ENCODE results near the gene CEP290. TPM values are rescaled to one million over a fixed set of nuclear protein-coding genes. Genes with fewer than 3 reads are reported as not detected.
A peak's percentile ranks its signal among the peaks of the same experiment; 100 is the strongest.

CEP290 gene
- total and polyA plus RNA-seq, 9 donors, result 8.6 to 15.4 (median 12.9) TPM

- no peaks in the 10 kb centered on the region for H3K27me3 ChIP-seq (ENCODE audit: control insufficient read depth, insufficient read depth, low read length)
- no peaks in the 10 kb centered on the region for H3K4me1 ChIP-seq (ENCODE audit: control insufficient read depth, insufficient read depth, low read length)
- DNase-seq, result no peak
- no peak overlapping the region for H3K4me3 ChIP-seq (ENCODE audit: low read length)
- H3K36me3 ChIP-seq (ENCODE audit: control insufficient read depth, insufficient read depth, low read length), result peaks cover 22% of the 10 kb centered on the region
- peaks cover 2% of the 10 kb centered on the region for H3K9me3 ChIP-seq (replicated peaks; ENCODE audit: control insufficient read depth, low read depth, low read length)
- WGBS (ENCODE audit: insufficient coverage), result 100% methylated on average over 4 of the region's 6 CpGs
- H3K27ac ChIP-seq (ENCODE audit: low read length), result no peak overlapping the region
Measured at GRCh38 chr12:88179436-88180014, 37.6 kb upstream of the CEP290 start.

- Histone ChIP-seq H3K27ac (ENCODE audit: low read length) (no peak overlapping the region), H3K9me3 (replicated peaks; ENCODE audit: control insufficient read depth, low read depth, low read length) (no peaks in the 10 kb centered on the region), H3K36me3 (ENCODE audit: control insufficient read depth, insufficient read depth, low read length) (peaks cover 13% of the 10 kb centered on the region), H3K4me3 (ENCODE audit: low read length) (no peak overlapping the region), H3K27me3 (ENCODE audit: control insufficient read depth, insufficient read depth, low read length) (no peaks in the 10 kb centered on the region), H3K4me1 (ENCODE audit: control insufficient read depth, insufficient read depth, low read length) (no peaks in the 10 kb centered on the region)
- no peak for DNase-seq
- WGBS (ENCODE audit: insufficient coverage), result 100% methylated on average over 1 of the region's 3 CpGs
Measured at GRCh38 chr12:88175544-88175943, 33.7 kb upstream of the CEP290 start.

DNA sequence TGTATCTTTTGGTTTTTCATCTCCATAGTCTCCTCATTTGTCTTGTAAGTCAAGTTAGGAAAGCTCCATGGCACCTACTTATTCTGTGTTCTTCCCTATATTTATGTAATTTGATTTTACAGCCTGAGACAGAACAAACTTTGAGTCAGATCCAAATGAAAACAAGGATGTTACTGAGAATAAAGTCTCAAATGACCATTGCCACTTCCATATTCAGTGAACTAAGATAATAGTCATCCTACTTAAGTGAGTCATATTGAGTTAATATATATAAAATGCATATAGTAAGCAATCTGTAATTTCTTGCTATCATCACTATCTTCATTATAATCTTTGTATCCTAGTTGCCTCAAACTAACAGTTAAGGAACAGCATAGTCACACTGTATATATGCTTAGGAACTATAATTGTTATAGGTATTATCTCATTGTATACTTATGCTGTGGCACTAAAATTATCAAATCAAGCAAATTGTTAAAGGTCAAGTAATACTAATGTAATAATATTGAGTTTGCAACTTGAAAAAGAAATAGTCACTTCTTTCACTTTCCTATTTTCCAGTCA lies 31.0 kb upstream of the CEP290 start:
- H3K27ac ChIP-seq (ENCODE audit: low read length), result no peak overlapping the region
- H3K27me3 ChIP-seq (ENCODE audit: control insufficient read depth, insufficient read depth, low read length), result no peaks in the 10 kb centered on the region
- no peaks in the 10 kb centered on the region for H3K9me3 ChIP-seq (replicated peaks; ENCODE audit: control insufficient read depth, low read depth, low read length)
- no peak overlapping the region for H3K4me3 ChIP-seq (ENCODE audit: low read length)
- H3K36me3 ChIP-seq (ENCODE audit: control insufficient read depth, insufficient read depth, low read length), result peaks cover 8% of the 10 kb centered on the region
- H3K4me1 ChIP-seq (ENCODE audit: control insufficient read depth, insufficient read depth, low read length), result no peaks in the 10 kb centered on the region
- no peak for DNase-seq

- peaks cover 16% of the 10 kb centered on the region for H3K36me3 ChIP-seq (ENCODE audit: control insufficient read depth, insufficient read depth, low read length)
- no peaks in the 10 kb centered on the region for H3K4me1 ChIP-seq (ENCODE audit: control insufficient read depth, insufficient read depth, low read length)
- H3K9me3 ChIP-seq (replicated peaks; ENCODE audit: control insufficient read depth, low read depth, low read length), result no peaks in the 10 kb centered on the region
- H3K4me3 ChIP-seq (ENCODE audit: low read length), result no peak overlapping the region
- no CpG with 5 or more reads among the region's 2 CpGs for WGBS (ENCODE audit: insufficient coverage)
- H3K27ac ChIP-seq (ENCODE audit: low read length), result no peak overlapping the region
- H3K27me3 ChIP-seq (ENCODE audit: control insufficient read depth, insufficient read depth, low read length), result no peaks in the 10 kb centered on the region
- DNase-seq, result no peak
Measured at GRCh38 chr12:88167384-88167783, 25.5 kb upstream of the CEP290 start.

- Histone ChIP-seq H3K27ac (ENCODE audit: low read length) (no peak overlapping the region), H3K4me1 (ENCODE audit: control insufficient read depth, insufficient read depth, low read length) (no peaks in the 10 kb centered on the region), H3K9me3 (replicated peaks; ENCODE audit: control insufficient read depth, low read depth, low read length) (no peaks in the 10 kb centered on the region), H3K4me3 (ENCODE audit: low read length) (no peak overlapping the region), H3K27me3 (ENCODE audit: control insufficient read depth, insufficient read depth, low read length) (no peaks in the 10 kb centered on the region), H3K36me3 (ENCODE audit: control insufficient read depth, insufficient read depth, low read length) (peaks cover 16% of the 10 kb centered on the region)
- no CpG with 5 or more reads among the region's 1 CpG for WGBS (ENCODE audit: insufficient coverage)
- DNase-seq, result no peak
Measured at GRCh38 chr12:88166179-88166578, 24.3 kb upstream of the CEP290 start.

DNA sequence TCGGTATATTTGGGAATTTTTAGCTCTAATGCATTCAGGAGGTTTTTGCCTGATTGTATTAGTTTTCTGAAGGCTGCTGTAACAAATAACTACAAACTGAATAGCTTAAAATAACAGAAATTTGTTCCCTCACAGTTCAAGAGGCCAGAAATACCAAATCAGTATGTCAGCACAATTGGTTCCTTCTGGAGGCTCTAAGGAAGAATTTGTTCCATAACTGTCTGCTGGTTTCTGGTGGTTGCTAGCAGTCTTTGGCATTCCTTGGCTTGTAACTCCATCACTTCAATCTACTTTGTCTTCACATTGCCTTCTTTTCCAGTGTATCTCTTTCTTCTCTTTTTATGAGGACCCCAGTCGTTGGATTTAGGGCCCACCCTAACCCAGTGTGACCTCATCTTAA lies 21.5 kb upstream of the CEP290 start:
- no peaks in the 10 kb centered on the region for H3K27me3 ChIP-seq (ENCODE audit: control insufficient read depth, insufficient read depth, low read length)
- H3K4me3 ChIP-seq (ENCODE audit: low read length), result no peak overlapping the region
- no CpG with 5 or more reads among the region's 2 CpGs for whole genome bisulfite sequencing (ENCODE audit: insufficient coverage)
- DNase-seq, result no peak
- no peaks in the 10 kb centered on the region for H3K4me1 ChIP-seq (ENCODE audit: control insufficient read depth, insufficient read depth, low read length)
- H3K36me3 ChIP-seq (ENCODE audit: control insufficient read depth, insufficient read depth, low read length), result peaks cover 16% of the 10 kb centered on the region
- no peak overlapping the region for H3K27ac ChIP-seq (ENCODE audit: low read length)
- no peaks in the 10 kb centered on the region for H3K9me3 ChIP-seq (replicated peaks; ENCODE audit: control insufficient read depth, low read depth, low read length)

GRCh38 chr12:88156075-88156654 lies 14.3 kb upstream of the CEP290 start:
- Histone ChIP-seq H3K9me3 (replicated peaks; ENCODE audit: control insufficient read depth, low read depth, low read length) (no peaks in the 10 kb centered on the region), H3K4me3 (ENCODE audit: low read length) (no peak overlapping the region), H3K4me1 (ENCODE audit: control insufficient read depth, insufficient read depth, low read length) (no peaks in the 10 kb centered on the region), H3K27ac (ENCODE audit: low read length) (no peak overlapping the region), H3K27me3 (ENCODE audit: control insufficient read depth, insufficient read depth, low read length) (no peaks in the 10 kb centered on the region), H3K36me3 (ENCODE audit: control insufficient read depth, insufficient read depth, low read length) (peaks cover 3% of the 10 kb centered on the region)
- DNase-seq, result no peak
- WGBS (ENCODE audit: insufficient coverage), result 100% methylated on average over 1 of the region's 1 CpG

DNA sequence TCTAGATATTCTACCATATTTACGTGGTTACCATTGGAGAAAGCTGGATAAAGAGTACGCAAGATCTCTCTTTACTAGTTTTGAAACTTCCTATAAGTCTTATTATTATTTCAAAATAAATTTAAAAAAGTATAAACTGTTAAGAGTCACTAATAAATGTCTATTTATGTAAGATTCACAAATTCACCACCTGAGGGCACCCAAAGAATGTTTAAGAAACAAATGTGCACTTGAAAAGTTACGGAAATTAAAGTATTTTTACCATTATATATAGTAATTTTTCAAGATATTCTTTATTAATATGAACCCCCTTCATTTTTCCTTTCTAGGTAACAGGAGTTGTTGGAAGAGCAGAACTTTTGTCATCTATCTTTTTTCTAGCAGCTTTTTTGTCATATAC lies 12.1 kb upstream of the CEP290 start:
- peak; percentile 50 for DNase-seq
- Histone ChIP-seq H3K27me3 (ENCODE audit: control insufficient read depth, insufficient read depth, low read length) (no peaks in the 10 kb centered on the region), H3K9me3 (replicated peaks; ENCODE audit: control insufficient read depth, low read depth, low read length) (no peaks in the 10 kb centered on the region), H3K4me1 (ENCODE audit: control insufficient read depth, insufficient read depth, low read length) (no peaks in the 10 kb centered on the region), H3K36me3 (ENCODE audit: control insufficient read depth, insufficient read depth, low read length) (peaks cover 3% of the 10 kb centered on the region), H3K27ac (ENCODE audit: low read length) (no peak overlapping the region), H3K4me3 (ENCODE audit: low read length) (no peak overlapping the region)
- no CpG with 5 or more reads among the region's 3 CpGs for WGBS (ENCODE audit: insufficient coverage)

GRCh38 chr12:88150063-88150462 lies 8.2 kb upstream of the CEP290 start:
- no peaks in the 10 kb centered on the region for H3K4me1 ChIP-seq (ENCODE audit: control insufficient read depth, insufficient read depth, low read length)
- no peak overlapping the region for H3K27ac ChIP-seq (ENCODE audit: low read length)
- no peaks in the 10 kb centered on the region for H3K27me3 ChIP-seq (ENCODE audit: control insufficient read depth, insufficient read depth, low read length)
- no peaks in the 10 kb centered on the region for H3K36me3 ChIP-seq (ENCODE audit: control insufficient read depth, insufficient read depth, low read length)
- no peak overlapping the region for H3K4me3 ChIP-seq (ENCODE audit: low read length)
- WGBS (ENCODE audit: insufficient coverage), result 100% methylated on average over 1 of the region's 2 CpGs
- no peaks in the 10 kb centered on the region for H3K9me3 ChIP-seq (replicated peaks; ENCODE audit: control insufficient read depth, low read depth, low read length)
- DNase-seq, result no peak

DNA sequence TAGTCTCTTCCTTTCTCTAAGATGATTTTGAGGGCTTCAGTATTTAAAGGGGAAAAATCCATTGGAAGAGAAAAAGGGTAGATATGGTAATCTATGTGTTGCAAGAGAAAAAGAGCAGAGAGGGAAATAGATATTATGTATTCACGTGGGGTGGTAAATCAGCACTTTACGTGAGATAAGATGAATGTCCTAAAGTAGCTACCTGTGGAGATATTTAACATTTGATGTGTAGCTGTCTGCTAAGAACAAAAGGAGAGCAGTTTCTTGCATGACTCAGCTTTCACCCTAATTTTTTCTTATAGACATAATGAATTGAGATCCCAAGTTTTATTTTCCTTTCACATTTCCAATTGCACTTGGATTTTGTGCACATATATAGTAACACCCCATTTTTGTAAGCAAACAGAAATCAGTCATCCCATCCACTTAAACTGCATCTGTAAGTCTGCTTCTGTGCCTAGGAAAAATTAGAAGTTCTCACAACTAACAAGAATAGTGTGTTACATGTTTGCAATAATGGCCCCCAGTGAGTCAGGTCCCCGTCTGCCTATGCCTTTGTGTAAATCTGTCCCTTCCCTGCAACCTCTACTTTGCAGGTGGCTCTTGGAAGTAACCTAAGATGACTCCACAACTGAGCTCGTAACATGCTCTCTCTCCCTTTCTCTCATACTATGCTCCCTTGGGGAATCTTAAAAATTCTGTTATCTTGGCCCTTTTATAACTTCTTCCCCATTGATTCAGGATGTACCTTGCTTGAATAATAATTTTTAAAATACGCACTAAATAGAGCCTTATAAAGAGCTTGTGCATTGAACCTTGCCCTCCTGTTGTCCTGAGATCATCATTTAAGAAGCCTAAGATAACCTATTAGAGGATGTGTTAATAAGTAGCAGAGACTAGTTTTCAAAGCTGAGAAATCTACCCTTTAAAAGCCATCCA lies 3.9 kb upstream of the CEP290 start:
- WGBS (ENCODE audit: insufficient coverage), result no CpG with 5 or more reads among the region's 5 CpGs
- Histone ChIP-seq H3K4me1 (ENCODE audit: control insufficient read depth, insufficient read depth, low read length) (peaks cover 6% of the 10 kb centered on the region), H3K27me3 (ENCODE audit: control insufficient read depth, insufficient read depth, low read length) (no peaks in the 10 kb centered on the region), H3K4me3 (ENCODE audit: low read length) (no peak overlapping the region), H3K9me3 (replicated peaks; ENCODE audit: control insufficient read depth, low read depth, low read length) (no peaks in the 10 kb centered on the region), H3K27ac (ENCODE audit: low read length) (no peak overlapping the region), H3K36me3 (ENCODE audit: control insufficient read depth, insufficient read depth, low read length) (no peaks in the 10 kb centered on the region)
- DNase-seq, result no peak
